Endodermal cell (in vitro differentiated cells): ENCODE data around the gene CEP76. TPM values are rescaled to one million over a fixed set of nuclear protein-coding genes. Genes with fewer than 3 reads are reported as not detected.

Experiments used
- DNase-seq: peaks from one replicate; pipeline ENCODE4 v3.0.0-alpha.2; 2017
- H3K27ac ChIP-seq: 2 replicates; pipeline ENCODE4 v1.5.1; 2013; ENCODE audit warnings: mild to moderate bottlenecking, low read depth, low read length, moderate library complexity
- H3K27me3 ChIP-seq: 2 replicates; pipeline ENCODE4 v1.6.1; 2013; ENCODE audit warnings: mild to moderate bottlenecking, low read length, moderate library complexity; ENCODE audit not compliant: insufficient read depth, control insufficient read depth, poor library complexity, severe bottlenecking
- H3K36me3 ChIP-seq: 2 replicates; pipeline ENCODE4 v1.7.0; 2013; ENCODE audit warnings: mild to moderate bottlenecking, low read length, moderate library complexity; ENCODE audit not compliant: control insufficient read depth, insufficient read depth
- H3K4me1 ChIP-seq: one replicate; pipeline ENCODE4 v1.7.0; 2013; ENCODE audit warnings: low read length; ENCODE audit not compliant: control insufficient read depth, insufficient read depth
- H3K4me3 ChIP-seq: 2 replicates; pipeline ENCODE4 v1.5.1; 2013; ENCODE audit warnings: mild to moderate bottlenecking, low read length, moderate library complexity
- H3K9ac ChIP-seq: 2 replicates; pipeline ENCODE4 v1.6.1; 2013; ENCODE audit warnings: mild to moderate bottlenecking, low read length, moderate library complexity; ENCODE audit not compliant: poor library complexity, severe bottlenecking; ENCODE audit errors: extremely low read depth
- H3K9me3 ChIP-seq: 2 replicates; pipeline ENCODE4 v1.6.1; 2013; ENCODE audit warnings: mild to moderate bottlenecking, low read length, moderate library complexity; ENCODE audit not compliant: control insufficient read depth
- H3K27ac Mint-ChIP-seq: 2 replicates; pipeline ENCODE4 v1.8.0; 2020; ENCODE audit warnings: mixed read lengths
- H3K27me3 Mint-ChIP-seq: 2 replicates; pipeline ENCODE4 v1.8.0; 2021; ENCODE audit warnings: mild to moderate bottlenecking, mixed read lengths; ENCODE audit not compliant: insufficient read depth
- H3K36me3 Mint-ChIP-seq: 2 replicates; pipeline ENCODE4 v1.8.0; 2020; ENCODE audit warnings: low read depth, mixed read lengths
- H3K4me1 Mint-ChIP-seq: 2 replicates; pipeline ENCODE4 v1.8.0; 2020; ENCODE audit warnings: mixed read lengths
- H3K4me3 Mint-ChIP-seq: 2 replicates; pipeline ENCODE4 v1.8.0; 2020; ENCODE audit warnings: mild to moderate bottlenecking, moderate library complexity, mixed read lengths
- H3K9me3 Mint-ChIP-seq: 2 replicates; pipeline ENCODE4 v1.8.0; 2020; ENCODE audit warnings: mild to moderate bottlenecking, mixed read lengths
- WGBS, 2 experiments: methylation state at CpG; one replicate each; pipeline versions ENCODE4 v1.1.5 to v1.1.7; 2013; ENCODE audit warnings: missing lambda C conversion rate in 2 of 2, mixed read lengths in 1 of 2; ENCODE audit not compliant: insufficient coverage in 1 of 2, insufficient read length in 1 of 2; 5-methylcytosine and 5-hydroxymethylcytosine counted together
- total RNA-seq, 2 donors: library from RNA; stranded (reverse); fragmentation: NEBNext Ultra II Directional in 1 of 2; extraction: Animal tissue kit (Norgen Biotek cat#: 25700) in 1 of 2; gene quantifications; 2 replicates in 1 of 2; 3 replicates in 1 of 2; pipeline ENCODE4 v1.2.1, GENCODE V29; 2021
- TF ChIP-seq, protein P1 (sequence below): fragments of 200-600 bp; sonication (generic); conservative IDR thresholded peaks from 2 replicates; pipeline ENCODE4 v1.5.0; 2021; ENCODE audit warnings: antibody characterized with exemption, mild to moderate bottlenecking

The CEP76 gene
- total RNA-seq, 2 donors from 2014 or later: 17.8 to 19.2 TPM

GRCh38 chr18:12741351-12741750 is 38.8 kb upstream of the CEP76 start:
- Mint-ChIP-seq H3K4me3 (no peak overlapping the region), H3K27ac (no peak overlapping the region), H3K36me3 (no peaks in the 10 kb centered on the region), H3K27me3 (no peaks in the 10 kb centered on the region), H3K4me1 (no peaks in the 10 kb centered on the region), H3K9me3 (no peaks in the 10 kb centered on the region)
- Histone ChIP-seq H3K27ac (no peak overlapping the region), H3K36me3 (no peaks in the 10 kb centered on the region), H3K4me3 (no peak overlapping the region), H3K27me3 (no peaks in the 10 kb centered on the region), H3K4me1 (no peaks in the 10 kb centered on the region), H3K9ac (no peak overlapping the region), H3K9me3 (no peaks in the 10 kb centered on the region)
- no peak for DNase-seq
- TF ChIP-seq, protein P1, sequence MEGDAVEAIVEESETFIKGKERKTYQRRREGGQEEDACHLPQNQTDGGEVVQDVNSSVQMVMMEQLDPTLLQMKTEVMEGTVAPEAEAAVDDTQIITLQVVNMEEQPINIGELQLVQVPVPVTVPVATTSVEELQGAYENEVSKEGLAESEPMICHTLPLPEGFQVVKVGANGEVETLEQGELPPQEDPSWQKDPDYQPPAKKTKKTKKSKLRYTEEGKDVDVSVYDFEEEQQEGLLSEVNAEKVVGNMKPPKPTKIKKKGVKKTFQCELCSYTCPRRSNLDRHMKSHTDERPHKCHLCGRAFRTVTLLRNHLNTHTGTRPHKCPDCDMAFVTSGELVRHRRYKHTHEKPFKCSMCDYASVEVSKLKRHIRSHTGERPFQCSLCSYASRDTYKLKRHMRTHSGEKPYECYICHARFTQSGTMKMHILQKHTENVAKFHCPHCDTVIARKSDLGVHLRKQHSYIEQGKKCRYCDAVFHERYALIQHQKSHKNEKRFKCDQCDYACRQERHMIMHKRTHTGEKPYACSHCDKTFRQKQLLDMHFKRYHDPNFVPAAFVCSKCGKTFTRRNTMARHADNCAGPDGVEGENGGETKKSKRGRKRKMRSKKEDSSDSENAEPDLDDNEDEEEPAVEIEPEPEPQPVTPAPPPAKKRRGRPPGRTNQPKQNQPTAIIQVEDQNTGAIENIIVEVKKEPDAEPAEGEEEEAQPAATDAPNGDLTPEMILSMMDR: no peak
- 91 to 93% methylated on average over 6 of the region's 6 CpGs for WGBS, 2 experiments

- Histone ChIP-seq H3K27me3 (no peaks in the 10 kb centered on the region), H3K4me3 (no peak overlapping the region), H3K4me1 (no peaks in the 10 kb centered on the region), H3K9ac (no peak overlapping the region), H3K9me3 (no peaks in the 10 kb centered on the region), H3K27ac (no peak overlapping the region), H3K36me3 (no peaks in the 10 kb centered on the region)
- Mint-ChIP-seq H3K27me3 (no peaks in the 10 kb centered on the region), H3K4me3 (no peak overlapping the region), H3K27ac (no peak overlapping the region), H3K4me1 (no peaks in the 10 kb centered on the region), H3K9me3 (no peaks in the 10 kb centered on the region), H3K36me3 (no peaks in the 10 kb centered on the region)
- WGBS, 2 experiments: 94 to 96% methylated on average over 13 to 19 of the region's 19 CpGs
- TF ChIP-seq, protein P1: no peak
- DNase-seq: no peak
Measured at GRCh38 chr18:12737243-12737902, 34.9 kb upstream of the CEP76 start.

DNA sequence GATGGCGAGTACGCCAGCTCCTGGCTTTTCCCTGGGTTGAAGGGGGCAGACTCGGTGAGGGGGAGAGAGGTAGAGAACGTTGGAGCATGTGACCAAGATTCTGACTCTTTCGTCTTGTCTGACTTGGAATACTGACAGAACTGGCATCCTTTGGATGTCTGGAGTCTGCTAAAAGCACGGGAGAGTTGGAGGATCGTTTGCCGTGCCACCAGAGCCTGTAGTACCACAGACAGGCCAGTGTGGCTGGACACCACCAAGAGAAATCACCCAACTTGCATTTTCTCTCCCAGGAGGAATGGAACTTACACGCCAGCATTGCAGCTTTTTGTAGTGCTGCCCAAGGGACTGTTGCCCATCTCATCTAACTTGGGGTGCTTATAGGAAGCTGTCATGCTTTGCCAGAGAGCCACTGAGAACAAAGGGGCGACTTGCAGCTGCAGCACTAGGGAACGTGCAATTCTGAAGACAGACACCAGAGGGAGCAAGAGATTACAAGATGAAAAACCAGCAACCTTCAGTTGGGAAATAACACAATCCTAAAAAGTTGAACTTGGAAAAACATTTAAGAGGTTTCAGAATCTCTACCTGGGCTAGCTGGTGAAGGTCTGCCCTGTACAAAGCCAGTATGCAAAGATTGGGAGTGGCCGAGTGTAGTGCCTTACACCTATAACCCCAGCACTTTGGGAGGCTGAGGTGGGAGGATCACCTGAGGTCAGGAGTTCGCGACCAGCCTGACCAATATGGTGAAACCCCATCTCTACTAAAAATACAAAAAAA is 24.4 kb upstream of the CEP76 start:
- no peak overlapping the region for H3K9ac ChIP-seq
- no peak overlapping the region for H3K27ac ChIP-seq
- H3K27me3 ChIP-seq: no peaks in the 10 kb centered on the region
- no peaks in the 10 kb centered on the region for H3K4me1 ChIP-seq
- Mint-ChIP-seq H3K9me3 (peaks cover 24% of the 10 kb centered on the region), H3K4me3 (no peak overlapping the region), H3K4me1 (no peaks in the 10 kb centered on the region), H3K27me3 (no peaks in the 10 kb centered on the region), H3K27ac (no peak overlapping the region), H3K36me3 (peaks cover 24% of the 10 kb centered on the region)
- 74 to 79% methylated on average over 13 to 14 of the region's 14 CpGs for WGBS, 2 experiments
- H3K4me3 ChIP-seq: no peak overlapping the region
- DNase-seq: peak; percentile 91
- peaks cover 13% of the 10 kb centered on the region for H3K9me3 ChIP-seq
- H3K36me3 ChIP-seq: peaks cover 39% of the 10 kb centered on the region
- TF ChIP-seq, protein P1: peak; percentile 96
